ENCODE data around the gene EXPH5.

EXPH5 gene

GRCh38 chr11:108466405-108466804 is 127.2 kb downstream of the EXPH5 start:
- no peak for DNase-seq (ENCODE audit: low spot score)
